Mesodermal cell (in vitro differentiated cells): ENCODE data around the gene ARMH1.
"Not testable (repeated sequence)": the region's sequence is repeated elsewhere in the genome, so short reads cannot be mapped to it uniquely, and the experiment has no call there.

Source experiments
- H3K27ac ChIP-seq: 2 replicates; pipeline ENCODE4 v1.7.0; 2013; ENCODE audit warnings: mild to moderate bottlenecking, low read depth, low read length, moderate library complexity; ENCODE audit not compliant: severe bottlenecking
- H3K36me3 ChIP-seq: 2 replicates; pipeline ENCODE4 v1.7.1; 2013; ENCODE audit warnings: mild to moderate bottlenecking, low read length, moderate library complexity; ENCODE audit not compliant: control insufficient read depth, insufficient read depth
- H3K4me1 ChIP-seq: one replicate; pipeline ENCODE4 v1.7.1; 2013; ENCODE audit warnings: mild to moderate bottlenecking, low read length; ENCODE audit not compliant: insufficient read depth, control insufficient read depth, poor library complexity, severe bottlenecking
- H3K4me3 ChIP-seq: 2 replicates; pipeline ENCODE4 v1.7.0; 2013; ENCODE audit warnings: low read length, control low read depth, mild to moderate bottlenecking; ENCODE audit not compliant: insufficient read depth, poor library complexity, severe bottlenecking; ENCODE audit errors: extremely low read depth
- H3K9me3 ChIP-seq: 2 replicates; pipeline ENCODE4 v1.7.1; 2013; ENCODE audit warnings: mild to moderate bottlenecking, low read length, moderate library complexity; ENCODE audit not compliant: control insufficient read depth
- WGBS, 2 experiments: methylation state at CpG; one replicate each; pipeline ENCODE4 v1.1.5; 2013; ENCODE audit warnings: missing lambda C conversion rate in 2 of 2; ENCODE audit not compliant: insufficient coverage in 2 of 2; 5-methylcytosine and 5-hydroxymethylcytosine counted together

ARMH1 gene

GRCh38 chr1:44654621-44655187 is 19.8 kb upstream of the ARMH1 start:
- no peaks in the 10 kb centered on the region for H3K4me1 ChIP-seq
- no peaks in the 10 kb centered on the region for H3K9me3 ChIP-seq
- WGBS, 2 experiments = 96% methylated on average over 22 to 35 of the region's 35 CpGs
- H3K36me3 ChIP-seq = peaks cover 20% of the 10 kb centered on the region
- H3K4me3 ChIP-seq = no peak overlapping the region
- no peak overlapping the region for H3K27ac ChIP-seq

- 45 to 82% methylated on average over 3 to 4 of the region's 5 CpGs for WGBS, 2 experiments
- Histone ChIP-seq H3K4me1 (no peaks in the 10 kb centered on the region), H3K9me3 (no peaks in the 10 kb centered on the region), H3K36me3 (peaks cover 12% of the 10 kb centered on the region), H3K27ac (no peak overlapping the region), H3K4me3 (no peak overlapping the region)
These were observed 18.9 kb upstream of the ARMH1 start for GRCh38 chr1:44655609-44656008.

- H3K4me1 ChIP-seq = no peaks in the 10 kb centered on the region
- 100% methylated on average over 1 to 2 of the region's 4 CpGs for WGBS, 2 experiments
- H3K27ac ChIP-seq = no peak overlapping the region
- no peak overlapping the region for H3K4me3 ChIP-seq
- no peaks in the 10 kb centered on the region for H3K36me3 ChIP-seq
- H3K9me3 ChIP-seq = no peaks in the 10 kb centered on the region
These were observed 14.9 kb upstream of the ARMH1 start for GRCh38 chr1:44659566-44659965.

GRCh38 chr1:44660176-44660575 is 14.3 kb upstream of the ARMH1 start:
- Histone ChIP-seq H3K36me3 (no peaks in the 10 kb centered on the region), H3K27ac (no peak overlapping the region), H3K4me3 (no peak overlapping the region), H3K9me3 (no peaks in the 10 kb centered on the region), H3K4me1 (no peaks in the 10 kb centered on the region)
- 86 to 87% methylated on average over 9 of the region's 9 CpGs for WGBS, 2 experiments

GRCh38 chr1:44661781-44662682 is 12.5 kb upstream of the ARMH1 start:
- 85 to 89% methylated on average over 10 to 11 of the region's 15 CpGs for WGBS, 2 experiments
- H3K9me3 ChIP-seq = no peaks in the 10 kb centered on the region

GRCh38 chr1:44662683-44663030 is 11.9 kb upstream of the ARMH1 start:
- Histone ChIP-seq H3K9me3 (no peaks in the 10 kb centered on the region), H3K27ac (no peak overlapping the region), H3K4me1 (no peaks in the 10 kb centered on the region), H3K4me3 (no peak overlapping the region), H3K36me3 (no peaks in the 10 kb centered on the region)
- 85 to 88% methylated on average over 3 to 4 of the region's 5 CpGs for WGBS, 2 experiments

More at GRCh38 chr1:44661781-44662682, 12.5 kb upstream of the ARMH1 start:
- H3K4me1 ChIP-seq = no peaks in the 10 kb centered on the region
- no peak overlapping the region for H3K27ac ChIP-seq
- H3K36me3 ChIP-seq = no peaks in the 10 kb centered on the region
- H3K4me3 ChIP-seq = no peak overlapping the region

- 88 to 95% methylated on average over 5 of the region's 5 CpGs for WGBS, 2 experiments
- H3K36me3 ChIP-seq = no peaks in the 10 kb centered on the region
- no peak overlapping the region for H3K4me3 ChIP-seq
- no peaks in the 10 kb centered on the region for H3K9me3 ChIP-seq
- H3K4me1 ChIP-seq = no peaks in the 10 kb centered on the region
- H3K27ac ChIP-seq = no peak overlapping the region
These were observed 11.1 kb upstream of the ARMH1 start for GRCh38 chr1:44663417-44663816.

GRCh38 chr1:44664730-44665370 is 9.7 kb upstream of the ARMH1 start:
- Histone ChIP-seq H3K27ac (no peak overlapping the region), H3K4me3 (no peak overlapping the region), H3K9me3 (no peaks in the 10 kb centered on the region), H3K4me1 (no peaks in the 10 kb centered on the region), H3K36me3 (no peaks in the 10 kb centered on the region)
- 90 to 98% methylated on average over 9 to 12 of the region's 12 CpGs for WGBS, 2 experiments

GRCh38 chr1:44666719-44667118 is 7.8 kb upstream of the ARMH1 start:
- not testable (repeated sequence) for H3K9me3 ChIP-seq
- 100% methylated on average over 1 of the region's 1 CpG for WGBS, 2 experiments

GRCh38 chr1:44670751-44671640 is 3.5 kb upstream of the ARMH1 start:
- H3K4me3 ChIP-seq = no peak overlapping the region
- no peaks in the 10 kb centered on the region for H3K36me3 ChIP-seq
- 81 to 95% methylated on average over 7 to 9 of the region's 10 CpGs for WGBS, 2 experiments
- peaks cover 20% of the 10 kb centered on the region for H3K4me1 ChIP-seq
- no peaks in the 10 kb centered on the region for H3K9me3 ChIP-seq
- no peak overlapping the region for H3K27ac ChIP-seq

More at GRCh38 chr1:44666719-44667118, 7.8 kb upstream of the ARMH1 start:
- not testable (repeated sequence) for H3K4me1 ChIP-seq, H3K4me3 ChIP-seq, H3K27ac ChIP-seq, H3K36me3 ChIP-seq
